Measurements from ENCODE around the gene AGER.

DNA sequence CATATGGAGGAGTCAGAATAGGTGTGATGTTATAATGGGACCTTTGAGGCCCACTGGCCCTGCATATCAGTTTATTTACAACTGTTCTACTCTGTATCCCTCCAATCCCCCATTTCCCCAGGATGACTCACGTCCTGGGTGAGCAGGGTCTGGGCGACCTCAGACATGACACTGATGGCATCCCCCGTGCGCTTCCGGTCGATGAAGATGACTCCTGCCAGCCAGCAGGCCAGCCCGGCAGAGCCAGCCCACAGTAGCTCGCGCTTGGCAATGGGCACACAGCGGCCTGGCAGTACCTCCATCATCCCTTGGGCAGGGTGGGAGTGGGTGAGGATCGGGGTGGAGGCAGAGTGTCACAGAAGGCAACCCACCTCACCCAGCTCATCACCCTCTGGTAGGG, 13.8 kb downstream of the AGER start:
- TF ChIP-seq POLR2A (IDR thresholded peaks at IDR 0.05) (no peak), EP300 (IDR thresholded peaks at IDR 0.05) (no peak)

All from sigmoid colon (tissue), 4 donors.